ENCODE data around the gene TC2N.
"Not testable (repeated sequence)": the region's sequence is repeated elsewhere in the genome, so short reads cannot be mapped to it uniquely, and the experiment has no call there.

The TC2N gene

DNA sequence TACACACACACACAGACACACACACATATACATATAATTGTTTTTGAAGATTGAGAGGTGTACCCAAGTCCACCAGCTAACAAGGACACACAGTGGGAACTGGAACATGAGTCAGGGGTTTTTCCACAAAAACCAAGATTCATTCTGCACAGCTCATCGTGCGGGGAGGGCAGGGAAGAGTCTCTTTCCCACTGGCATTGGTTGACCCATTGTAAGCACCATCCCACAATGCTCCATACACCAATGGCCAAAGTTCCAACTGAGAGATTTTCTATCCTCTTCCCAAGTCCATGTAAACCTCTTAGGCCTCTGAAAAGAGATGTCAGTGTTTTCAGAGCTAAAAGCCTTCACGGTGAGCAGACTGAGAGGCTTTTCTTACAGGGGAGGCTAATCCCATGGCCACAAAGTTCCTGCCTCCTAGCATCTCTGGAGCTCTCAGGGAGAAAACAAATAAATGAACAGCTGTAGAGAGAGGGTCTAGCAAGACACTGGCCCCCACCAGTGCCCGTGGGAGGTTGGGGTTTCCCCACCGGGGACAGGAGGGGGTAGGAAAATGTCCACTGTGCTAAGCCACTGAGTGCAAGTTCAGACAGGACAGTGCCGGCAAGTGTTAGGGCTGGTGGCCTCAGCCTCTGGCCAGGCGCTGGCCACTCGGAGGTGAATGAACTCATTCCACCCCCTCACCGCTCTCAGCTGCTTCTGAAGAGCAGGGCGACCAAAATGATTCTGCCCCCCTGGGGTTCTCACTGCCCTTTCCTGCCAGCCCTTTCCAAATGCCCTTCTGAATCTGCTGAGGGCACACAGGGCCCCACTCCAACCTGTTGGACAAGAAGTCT, 21.5 kb upstream of the TC2N start:
- DNase-seq, result no peak

GRCh38 chr14:91886961-91887360, 19.6 kb upstream of the TC2N start:
- DNase-seq, result no peak

GRCh38 chr14:91885839-91886238, 18.5 kb upstream of the TC2N start:
- no peak for DNase-seq

GRCh38 chr14:91885113-91885712, 17.9 kb upstream of the TC2N start:
- no peak for DNase-seq

GRCh38 chr14:91884664-91885063, 17.3 kb upstream of the TC2N start:
- no peak for DNase-seq

DNA sequence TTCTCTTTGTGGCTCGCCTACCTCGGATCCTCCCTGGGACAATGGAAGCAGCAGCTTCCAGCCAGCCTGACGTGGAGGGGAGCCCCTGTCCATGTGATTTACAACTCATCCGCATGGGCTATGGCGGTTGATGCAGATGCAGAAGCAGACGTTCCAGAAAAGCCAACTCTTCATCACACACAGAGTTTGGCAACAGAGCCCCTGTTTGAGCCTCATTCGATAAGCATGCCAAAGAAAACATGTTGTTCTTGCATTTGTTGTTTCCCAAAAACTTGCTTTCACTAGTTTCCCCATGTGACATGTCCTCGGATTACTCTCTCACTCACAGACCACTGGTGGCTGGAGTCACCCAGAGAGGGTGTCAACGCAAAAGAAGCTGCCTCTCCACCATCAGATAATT, 16.4 kb upstream of the TC2N start:
- DNase-seq, result no peak

GRCh38 chr14:91882776-91883175, 15.4 kb upstream of the TC2N start:
- DNase-seq, result no peak

DNA sequence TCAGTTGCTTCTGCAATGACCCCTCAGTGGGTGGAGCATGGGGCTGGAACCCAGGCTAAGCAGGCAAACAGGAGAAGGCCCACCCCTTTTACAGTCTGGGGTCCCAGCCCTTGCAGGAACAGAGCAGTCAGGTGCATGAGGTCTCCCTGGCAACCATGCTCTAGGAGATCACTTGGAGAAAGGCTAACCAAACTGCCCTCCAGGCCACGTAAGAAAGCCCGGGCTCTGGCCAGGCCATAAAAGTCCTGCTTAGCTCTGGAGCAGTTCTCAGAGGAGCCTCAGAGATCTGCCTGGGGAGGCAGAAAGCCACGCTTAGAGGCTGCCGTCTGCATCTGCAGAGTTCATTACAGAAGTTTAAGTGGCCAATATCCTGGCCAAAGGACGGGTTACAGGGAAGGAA, 15.0 kb upstream of the TC2N start:
- DNase-seq, result no peak

DNA sequence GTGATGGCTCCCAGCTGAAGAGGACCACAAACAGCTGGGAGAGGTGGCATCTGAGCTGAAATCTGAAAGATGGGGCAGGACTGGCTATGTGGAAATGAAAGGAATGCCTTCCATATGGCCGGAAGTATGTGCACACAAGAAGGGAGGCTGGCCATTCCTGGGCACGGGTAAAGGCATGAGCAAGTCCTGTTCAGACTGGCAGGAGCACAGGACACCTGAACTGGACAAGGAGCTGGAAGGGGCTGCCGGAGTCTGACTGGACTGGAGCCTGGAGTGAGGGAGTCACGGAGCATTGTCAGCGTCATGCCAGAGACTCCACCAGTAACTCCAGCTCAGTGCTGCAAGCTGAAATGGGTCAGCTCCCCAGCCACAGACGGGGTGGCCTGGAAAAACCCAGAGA, 11.9 kb upstream of the TC2N start:
- no peak for DNase-seq

- DNase-seq, result no peak
Observed at GRCh38 chr14:91878274-91878673, 10.9 kb upstream of the TC2N start.

GRCh38 chr14:91877376-91877915, 10.1 kb upstream of the TC2N start:
- DNase-seq, result no peak

DNA sequence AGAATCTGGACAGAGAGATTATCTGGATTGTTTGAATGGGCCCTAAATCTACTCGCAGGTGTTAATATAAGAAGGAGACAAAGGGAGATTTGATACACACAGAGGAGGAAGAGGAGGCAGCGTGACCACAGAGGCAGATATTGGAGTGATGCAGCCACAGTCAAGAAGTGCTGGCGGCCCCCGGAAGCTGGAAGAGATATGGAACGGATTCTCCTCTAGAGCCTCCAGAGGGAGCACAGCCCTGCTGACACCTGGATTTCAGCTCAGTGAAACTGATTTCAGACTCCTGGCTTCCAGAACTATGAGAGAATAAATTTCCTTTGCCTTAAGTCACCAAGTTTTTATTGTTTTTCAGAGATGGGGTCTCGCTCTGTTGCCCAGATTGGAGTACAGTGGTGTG, 9.2 kb upstream of the TC2N start:
- no peak for DNase-seq

DNA sequence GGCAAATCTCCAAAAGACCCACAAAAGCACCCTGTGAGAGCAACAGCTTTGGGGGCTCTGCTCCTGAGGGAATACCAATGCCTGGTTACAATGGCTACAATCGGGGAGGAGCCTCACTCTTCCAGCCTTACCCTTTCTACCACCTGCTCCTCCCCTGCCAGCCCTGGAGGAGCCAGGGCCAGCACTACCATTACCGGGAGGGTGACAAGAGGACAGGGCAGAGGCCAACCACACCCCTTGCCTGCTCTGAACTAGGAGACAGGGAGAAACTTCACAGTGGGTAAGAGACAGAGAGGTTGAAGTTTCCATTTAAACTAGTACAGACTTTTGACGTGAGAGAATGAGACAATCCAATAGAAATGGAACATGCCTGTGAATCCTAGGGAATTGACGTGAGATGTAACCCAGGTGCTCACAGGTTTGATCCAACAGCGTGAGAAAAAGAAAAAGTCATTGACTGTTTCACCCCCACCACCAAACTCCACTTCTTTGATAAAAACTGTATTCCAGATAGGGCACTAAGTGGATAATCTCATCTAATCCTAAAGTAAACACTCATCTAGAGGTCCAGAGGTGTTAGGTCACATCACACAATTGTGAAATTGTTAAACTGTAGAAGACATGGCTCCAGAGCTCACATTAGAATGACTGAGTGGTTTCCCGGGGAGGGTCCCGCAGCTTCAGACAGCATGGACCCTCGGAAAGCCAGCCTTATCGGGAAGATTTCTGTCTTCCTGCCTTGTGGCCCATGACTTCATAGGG, 8.4 kb upstream of the TC2N start:
- no peak for DNase-seq

DNA sequence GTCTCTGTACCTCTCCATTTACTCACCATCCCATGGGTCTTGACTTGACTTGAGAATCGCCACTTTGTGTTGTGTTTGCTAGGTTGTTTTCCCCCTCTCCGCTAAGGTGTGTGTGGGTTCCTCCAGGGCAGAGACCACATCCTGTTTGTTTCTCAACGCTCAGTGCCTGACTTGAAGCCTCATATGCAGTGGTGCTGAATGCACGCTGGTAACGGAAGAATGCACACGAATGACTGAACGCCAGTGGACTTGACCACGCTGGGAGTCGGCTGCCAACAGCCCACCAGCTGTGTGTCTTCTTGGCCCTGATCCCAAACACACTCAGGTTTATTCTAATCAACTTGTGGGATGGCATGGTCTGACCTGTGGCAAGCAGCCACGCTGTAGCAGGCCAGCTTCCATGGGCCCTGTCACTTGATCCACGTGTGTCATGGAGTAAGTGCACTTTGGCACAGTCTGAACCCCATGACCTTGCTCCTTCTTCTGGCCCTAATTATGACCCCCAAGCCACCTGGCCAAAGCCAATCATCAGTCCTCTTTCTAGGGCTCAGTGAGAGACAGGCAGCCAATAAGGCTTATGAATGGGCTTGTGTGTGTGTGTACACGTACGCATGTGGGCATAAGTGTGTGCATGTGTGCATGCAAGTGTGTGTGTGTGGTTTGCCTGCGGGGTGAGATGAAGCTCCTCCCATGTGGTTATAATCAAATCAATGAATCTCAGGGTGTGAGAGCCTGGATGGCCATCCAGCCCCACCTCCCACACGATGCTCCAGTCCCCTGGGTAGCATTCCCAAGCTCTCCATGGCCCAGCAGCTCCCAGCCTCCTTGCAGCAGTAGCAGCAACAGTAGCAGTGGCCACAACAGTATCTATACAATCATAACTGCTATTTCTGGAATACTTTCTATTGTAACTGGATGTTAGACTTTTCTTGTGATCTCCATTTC, 6.4 kb upstream of the TC2N start:
- DNase-seq, result peak; percentile 88

DNA sequence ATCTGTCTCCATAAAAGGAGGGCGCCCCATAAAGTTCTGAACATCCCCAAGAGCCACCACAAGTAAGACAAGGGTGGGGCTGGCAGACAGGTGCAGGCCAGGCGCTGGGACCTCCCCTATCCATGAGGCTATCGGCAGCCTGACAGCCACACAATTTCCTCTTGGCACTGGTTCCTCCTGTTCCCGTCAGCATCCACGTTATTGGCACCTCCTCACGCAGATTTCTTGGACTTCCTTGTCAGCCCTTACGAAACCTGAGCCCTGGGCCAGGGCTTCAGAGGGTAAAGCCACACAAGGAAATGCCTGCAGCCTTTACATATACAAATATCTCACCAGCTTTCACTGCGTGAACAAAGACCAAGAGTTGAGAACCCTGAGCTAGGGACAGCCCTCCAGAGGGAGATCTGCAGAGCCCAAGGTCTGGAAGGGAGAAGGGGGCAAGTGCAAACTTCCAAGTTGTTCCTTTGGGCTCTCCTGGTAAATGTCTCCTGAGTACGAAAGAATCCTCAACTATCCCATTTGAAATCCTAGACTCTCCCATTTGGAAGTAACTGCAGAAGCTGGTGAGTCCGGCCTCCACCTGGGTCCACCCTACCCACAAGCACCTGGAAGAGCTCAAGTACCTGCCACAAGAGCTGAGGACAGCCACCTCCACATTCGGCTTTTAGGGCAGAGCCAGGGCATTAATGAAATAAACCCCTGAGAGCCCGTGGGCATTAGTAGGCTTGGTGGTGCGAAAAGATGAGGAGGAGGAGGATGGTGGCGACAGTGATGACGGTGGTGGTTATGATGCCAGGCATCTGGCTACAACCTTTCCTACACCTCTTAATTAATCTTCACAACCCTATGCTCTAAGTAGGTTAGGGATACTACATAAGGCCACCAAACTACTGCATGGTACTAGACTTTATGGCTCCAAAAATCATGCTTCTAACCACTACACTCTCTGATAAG, 5.5 kb upstream of the TC2N start:
- peak; percentile 72 for DNase-seq

GRCh38 chr14:91872011-91872501, 4.7 kb upstream of the TC2N start:
- peak; percentile 44 for DNase-seq

GRCh38 chr14:91871401-91871800, 4.1 kb upstream of the TC2N start:
- not testable (repeated sequence) for DNase-seq

GRCh38 chr14:91870890-91871289, 3.6 kb upstream of the TC2N start:
- no peak for DNase-seq

- peak; percentile 83 for DNase-seq
Observed at GRCh38 chr14:91870001-91870400, 2.7 kb upstream of the TC2N start.

GRCh38 chr14:91869556-91869955, 2.2 kb upstream of the TC2N start:
- DNase-seq, result no peak

Data from CD4-positive, alpha-beta T cell treated with Interleukin-17A for 1 hour (primary cell).